ENCODE data around the gene GPR31.

DNA sequence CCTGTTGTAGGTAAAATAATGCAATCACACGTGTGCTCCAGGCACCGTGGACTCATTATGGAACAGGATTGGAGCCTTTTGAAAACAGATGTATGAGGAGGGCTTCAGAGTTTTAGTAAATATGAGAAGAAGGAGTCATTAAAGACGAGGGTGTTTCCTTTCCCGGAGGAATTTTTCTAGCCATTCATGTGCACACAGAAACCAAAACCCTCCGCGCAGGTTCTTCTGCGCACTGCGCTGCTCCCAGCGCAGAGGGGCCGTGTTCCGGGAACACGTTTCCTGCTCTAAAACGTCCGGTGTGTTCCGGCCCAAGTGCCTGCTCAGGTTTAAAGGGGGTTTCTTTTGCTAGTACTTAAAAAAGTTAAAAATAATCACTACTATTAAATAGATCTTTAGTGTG, 11.6 kb downstream of the GPR31 start:
- no peak for TF ChIP-seq TAF1 (IDR thresholded peaks at IDR 0.05; ENCODE audit: borderline replicate concordance, insufficient read depth, low read length)
- no peak for TF ChIP-seq POLR2AphosphoS5 (IDR thresholded peaks at IDR 0.05; ENCODE audit: low read depth, low read length)
- TF ChIP-seq, protein P1, sequence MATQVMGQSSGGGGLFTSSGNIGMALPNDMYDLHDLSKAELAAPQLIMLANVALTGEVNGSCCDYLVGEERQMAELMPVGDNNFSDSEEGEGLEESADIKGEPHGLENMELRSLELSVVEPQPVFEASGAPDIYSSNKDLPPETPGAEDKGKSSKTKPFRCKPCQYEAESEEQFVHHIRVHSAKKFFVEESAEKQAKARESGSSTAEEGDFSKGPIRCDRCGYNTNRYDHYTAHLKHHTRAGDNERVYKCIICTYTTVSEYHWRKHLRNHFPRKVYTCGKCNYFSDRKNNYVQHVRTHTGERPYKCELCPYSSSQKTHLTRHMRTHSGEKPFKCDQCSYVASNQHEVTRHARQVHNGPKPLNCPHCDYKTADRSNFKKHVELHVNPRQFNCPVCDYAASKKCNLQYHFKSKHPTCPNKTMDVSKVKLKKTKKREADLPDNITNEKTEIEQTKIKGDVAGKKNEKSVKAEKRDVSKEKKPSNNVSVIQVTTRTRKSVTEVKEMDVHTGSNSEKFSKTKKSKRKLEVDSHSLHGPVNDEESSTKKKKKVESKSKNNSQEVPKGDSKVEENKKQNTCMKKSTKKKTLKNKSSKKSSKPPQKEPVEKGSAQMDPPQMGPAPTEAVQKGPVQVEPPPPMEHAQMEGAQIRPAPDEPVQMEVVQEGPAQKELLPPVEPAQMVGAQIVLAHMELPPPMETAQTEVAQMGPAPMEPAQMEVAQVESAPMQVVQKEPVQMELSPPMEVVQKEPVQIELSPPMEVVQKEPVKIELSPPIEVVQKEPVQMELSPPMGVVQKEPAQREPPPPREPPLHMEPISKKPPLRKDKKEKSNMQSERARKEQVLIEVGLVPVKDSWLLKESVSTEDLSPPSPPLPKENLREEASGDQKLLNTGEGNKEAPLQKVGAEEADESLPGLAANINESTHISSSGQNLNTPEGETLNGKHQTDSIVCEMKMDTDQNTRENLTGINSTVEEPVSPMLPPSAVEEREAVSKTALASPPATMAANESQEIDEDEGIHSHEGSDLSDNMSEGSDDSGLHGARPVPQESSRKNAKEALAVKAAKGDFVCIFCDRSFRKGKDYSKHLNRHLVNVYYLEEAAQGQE (IDR thresholded peaks at IDR 0.05; ENCODE audit: insufficient read depth in 1 of 2, low read depth in 2 of 2, low read length in 2 of 2), result no peak
- no peak for TF ChIP-seq SIN3A (IDR thresholded peaks at IDR 0.05; ENCODE audit: borderline replicate concordance, insufficient read depth, low read length)
- TF ChIP-seq FOXP2 (optimal IDR thresholded peaks at IDR 0.05; ENCODE audit: borderline replicate concordance, extremely low read depth, extremely low read length, insufficient read depth), result no peak
